Stimulated activated naive CD8-positive, alpha-beta T cell treated with anti-CD3 and anti-CD28 coated beads, Interleukin-15, Interleukin-2, amounts not matched to agents 100 U/mL and 50 U/mL, for 24 hours (primary cell): ENCODE measurements around the gene LNX1.

Experiments used
- ATAC-seq: fragments of 150-1000 bp; cut with Tn5 transposase; one replicate; pipeline ENCODE4 v1.10.0; 2021
- DNase-seq: peaks from one replicate; pipeline ENCODE4 v3.0.0; 2021

LNX1 gene

DNA sequence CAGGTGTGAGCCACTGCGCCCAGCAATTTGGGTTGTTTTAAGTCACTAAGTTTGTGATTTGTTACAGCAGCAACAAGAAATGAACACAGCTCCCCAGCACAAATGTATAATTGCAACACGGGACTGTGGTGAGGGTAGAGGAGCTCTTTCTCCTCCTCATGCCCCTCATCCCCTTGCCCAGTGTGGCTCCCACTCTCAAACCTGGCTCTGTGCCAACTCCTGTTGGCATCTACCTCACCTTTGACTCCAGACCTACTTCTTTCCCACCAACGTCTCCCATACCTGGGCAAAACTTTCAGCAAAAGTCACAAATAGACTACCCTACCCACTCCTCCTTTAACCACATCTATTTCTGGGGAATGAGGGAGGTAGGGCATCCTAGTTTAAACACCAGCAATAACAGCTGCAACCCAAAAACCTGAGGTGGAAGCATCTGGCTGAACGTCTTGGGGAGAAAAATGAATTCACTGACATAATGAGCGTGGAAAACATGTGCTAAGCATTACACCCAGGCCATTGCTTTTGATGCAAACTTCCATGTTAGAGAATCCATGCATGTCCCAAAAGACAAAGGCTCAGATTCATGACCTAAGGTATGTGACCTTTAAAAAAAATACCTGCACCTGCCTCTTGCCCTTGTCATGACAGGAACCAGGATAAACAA is 19.2 kb downstream of the LNX1 start:
- DNase-seq (no peak), ATAC-seq (no peak)

DNA sequence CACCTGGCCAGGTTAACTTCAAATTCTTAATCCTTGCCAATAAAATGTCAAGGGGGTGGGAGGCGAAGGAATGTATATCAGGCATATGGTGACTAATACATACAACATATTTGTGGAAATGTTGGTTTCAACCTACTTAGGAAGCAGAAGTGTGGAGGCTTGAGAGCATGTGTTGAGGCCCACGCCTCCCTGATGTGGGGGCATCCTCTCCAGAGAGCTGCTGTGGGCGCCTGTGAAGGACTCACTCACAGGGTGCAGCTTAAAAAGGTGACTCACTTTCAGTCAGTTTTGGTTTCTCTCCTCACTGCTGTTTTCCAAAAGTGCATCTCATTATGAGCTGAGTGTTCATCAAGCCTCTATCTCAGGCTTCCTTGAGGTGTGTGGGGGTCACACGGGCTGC is 27.5 kb downstream of the LNX1 start:
- ATAC-seq (peak; percentile 94), DNase-seq (peak; percentile 20)

DNA sequence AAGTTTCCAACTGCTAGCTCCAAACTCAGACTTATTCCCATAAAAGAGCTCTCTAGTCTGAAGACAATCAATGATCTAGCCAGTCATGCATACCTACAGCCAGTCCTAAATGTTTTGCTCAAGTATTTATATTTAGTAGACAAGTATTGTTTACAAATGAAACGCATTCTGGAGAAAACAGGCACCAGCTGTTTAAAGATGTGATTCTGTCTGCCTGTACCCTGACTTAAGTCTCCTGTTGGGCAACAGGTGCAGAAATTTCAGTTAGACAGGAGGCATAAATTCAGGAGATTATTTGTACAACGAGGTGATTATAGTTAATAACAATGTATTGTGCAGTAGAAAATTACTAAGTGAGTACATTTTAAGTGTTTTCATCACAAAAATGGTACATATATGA is 28.9 kb downstream of the LNX1 start:
- DNase-seq: no peak
- no peak for ATAC-seq

DNA sequence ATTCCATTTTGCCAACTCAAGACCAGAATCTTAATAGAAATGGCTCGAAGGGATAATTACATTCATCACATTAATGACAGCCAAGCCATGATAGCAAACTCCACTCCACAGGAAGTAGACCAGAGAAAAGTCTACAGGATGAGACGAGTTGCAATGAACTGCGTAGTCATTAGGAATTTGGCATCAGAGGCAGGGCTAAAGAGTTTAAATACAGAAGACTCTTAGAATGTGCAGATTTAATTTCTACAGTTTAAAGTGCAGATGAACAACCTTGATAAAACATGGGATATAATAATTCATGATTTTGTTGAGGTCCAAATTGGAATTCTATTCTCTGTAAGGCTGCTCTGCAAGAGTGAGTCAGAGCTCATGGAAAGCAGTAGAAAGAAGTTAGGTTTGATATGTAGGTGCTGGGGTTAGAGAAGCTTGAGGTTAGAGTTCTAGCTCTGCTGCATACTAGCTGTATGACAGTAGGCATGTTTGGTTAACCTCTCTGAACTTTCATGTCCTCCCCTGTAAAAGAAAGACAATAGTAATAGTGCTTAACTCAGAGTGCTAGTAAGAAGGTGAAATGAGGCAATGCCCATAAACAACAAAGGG is 32.2 kb downstream of the LNX1 start:
- DNase-seq: no peak

DNA sequence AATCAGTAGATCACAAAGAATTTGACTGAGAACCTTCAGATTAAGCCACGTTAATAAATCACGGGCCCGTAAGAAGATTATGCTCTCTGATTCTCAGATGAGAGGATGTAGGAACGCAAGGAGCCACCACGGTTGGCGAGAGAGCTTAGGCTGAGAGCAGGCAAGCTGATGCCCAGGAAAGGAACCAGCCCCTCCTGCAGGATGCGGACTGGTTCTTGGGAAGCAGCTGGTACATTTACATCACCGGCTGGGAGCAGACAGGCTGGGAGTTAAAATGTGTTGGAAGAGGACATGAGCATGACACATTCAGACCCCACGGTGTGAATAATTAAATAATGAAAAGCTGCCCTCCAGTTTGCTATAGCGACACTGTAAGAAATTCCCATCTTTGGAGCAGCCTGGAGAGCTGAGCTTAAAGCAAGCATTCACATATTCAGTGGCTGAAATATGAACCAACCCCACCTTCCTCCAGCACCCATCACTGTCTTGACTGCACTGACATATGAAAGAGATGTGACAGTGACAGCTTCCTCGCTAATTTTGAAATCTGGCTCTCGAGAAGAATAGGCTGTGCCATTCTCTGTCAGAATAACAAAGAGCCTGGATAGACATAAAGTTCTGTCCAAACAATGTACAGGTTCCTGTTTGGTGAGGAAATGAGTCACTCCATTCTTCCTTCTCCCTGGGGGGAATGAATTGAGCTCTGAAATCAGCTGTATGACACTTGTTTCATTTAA is 33.1 kb downstream of the LNX1 start:
- DNase-seq: no peak
- no peak for ATAC-seq

More for the DNA sequence above, 32.2 kb downstream of the LNX1 start:
- no peak for ATAC-seq

DNA sequence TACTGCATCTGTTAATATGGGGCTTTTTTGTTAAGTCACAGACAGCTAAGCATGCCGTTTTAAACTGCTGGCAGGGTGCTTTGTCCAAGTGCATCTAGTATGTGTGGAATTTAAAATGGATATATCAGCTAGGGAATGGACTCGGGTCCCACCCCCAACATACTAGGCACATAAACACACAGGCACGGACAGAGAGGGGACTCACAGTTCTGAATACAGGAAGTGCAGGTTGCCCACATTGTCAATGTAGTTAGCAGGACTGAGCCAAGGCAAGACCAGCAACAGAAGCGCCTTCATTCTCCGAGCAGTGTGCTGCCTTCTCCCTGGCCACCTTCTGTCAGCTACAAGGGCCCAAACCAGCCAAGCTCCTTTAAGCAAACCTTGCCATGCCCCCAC is 33.6 kb downstream of the LNX1 start:
- DNase-seq: no peak
- ATAC-seq: no peak

DNA sequence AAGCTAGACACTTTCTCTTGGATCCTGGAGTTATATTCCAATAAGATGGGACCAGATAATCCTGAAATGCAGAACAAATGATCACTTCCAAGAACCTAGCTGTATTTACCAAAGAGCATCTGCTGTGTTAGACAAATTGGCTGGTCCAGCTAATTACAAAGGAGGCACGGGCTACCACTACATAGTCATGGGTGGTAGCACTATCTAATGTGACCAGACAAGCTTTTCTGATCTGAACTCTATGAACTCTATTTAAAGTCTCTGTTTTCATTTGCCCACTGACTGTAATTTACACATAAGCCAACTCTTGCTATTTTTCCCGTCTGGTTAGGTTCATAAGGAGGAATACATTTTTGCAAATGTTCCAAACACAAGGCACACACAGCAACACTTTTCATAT is 34.6 kb downstream of the LNX1 start:
- DNase-seq (no peak), ATAC-seq (no peak)

DNA sequence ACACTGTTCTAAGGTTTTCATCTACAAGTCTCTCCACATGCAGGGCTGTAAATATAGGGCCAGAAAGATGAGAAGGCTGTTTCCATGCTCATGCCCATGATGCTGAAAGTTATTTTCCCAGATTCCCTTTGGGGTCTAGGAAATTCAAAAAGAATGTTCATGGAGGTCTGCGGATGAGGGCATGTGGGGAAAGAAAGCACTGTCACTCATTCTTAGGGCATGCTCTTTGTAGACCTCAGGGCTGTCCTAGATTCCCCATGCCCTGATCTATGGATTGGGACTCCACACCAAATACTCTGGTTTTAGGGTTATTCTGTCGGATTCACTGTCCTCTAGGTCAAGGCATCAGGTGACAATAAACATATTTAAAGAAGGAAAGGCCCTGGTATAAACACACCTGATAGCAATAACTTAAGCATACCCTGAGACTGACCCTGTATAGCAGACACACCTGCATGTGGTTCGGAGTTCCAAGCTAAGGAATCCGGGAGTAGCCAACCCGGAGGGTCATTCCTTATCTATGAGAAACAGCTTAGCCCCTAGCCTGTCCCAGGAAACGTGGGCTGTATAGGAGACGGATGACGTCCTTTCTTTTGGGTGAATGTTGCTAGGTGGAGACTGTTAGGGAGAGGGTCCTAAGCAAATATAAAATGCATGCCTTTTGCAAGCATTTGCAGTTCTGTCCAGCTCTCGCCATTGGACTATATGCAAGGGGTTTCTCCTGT is 37.6 kb downstream of the LNX1 start:
- no peak for ATAC-seq
- DNase-seq: no peak

DNA sequence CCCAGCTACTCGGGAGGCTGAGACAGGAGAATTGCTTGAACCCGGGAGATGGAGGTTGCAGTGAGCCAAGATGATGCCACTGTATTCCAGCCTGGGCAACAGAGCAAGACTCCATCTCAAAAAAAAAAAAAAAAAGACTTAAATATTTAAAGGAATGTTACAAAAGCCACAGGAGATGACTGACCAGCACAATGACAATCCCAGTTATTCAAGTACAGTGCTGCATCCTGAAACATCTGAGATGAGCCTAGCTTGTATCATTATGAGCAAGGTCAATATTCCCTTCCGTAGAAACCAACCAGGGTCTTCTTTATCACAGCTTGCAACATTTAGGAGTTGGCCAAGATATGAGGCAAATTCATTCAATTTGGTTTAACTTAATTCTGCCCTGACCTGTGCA is 38.6 kb downstream of the LNX1 start:
- DNase-seq: no peak

DNA sequence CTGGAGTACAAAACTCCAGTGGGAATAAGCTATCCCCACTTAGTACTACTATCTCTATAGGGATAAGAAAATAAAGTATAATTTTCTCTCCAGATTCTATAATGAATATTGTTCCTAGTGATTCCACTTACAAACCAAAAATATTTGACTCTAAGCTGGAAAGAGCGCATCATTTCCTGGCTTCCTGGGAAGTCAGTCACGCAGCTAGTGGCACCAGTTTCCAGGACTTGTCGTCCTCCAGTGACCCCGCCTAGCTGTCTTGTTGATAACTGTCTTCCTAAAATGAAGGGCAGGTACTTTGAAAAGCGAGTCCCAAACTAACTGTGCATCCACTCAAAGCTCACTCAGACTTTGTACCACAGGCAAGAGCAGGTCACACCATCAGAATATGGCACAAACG is 39.3 kb downstream of the LNX1 start:
- DNase-seq (no peak), ATAC-seq (no peak)

More for the DNA sequence above, 38.6 kb downstream of the LNX1 start:
- ATAC-seq: no peak

DNA sequence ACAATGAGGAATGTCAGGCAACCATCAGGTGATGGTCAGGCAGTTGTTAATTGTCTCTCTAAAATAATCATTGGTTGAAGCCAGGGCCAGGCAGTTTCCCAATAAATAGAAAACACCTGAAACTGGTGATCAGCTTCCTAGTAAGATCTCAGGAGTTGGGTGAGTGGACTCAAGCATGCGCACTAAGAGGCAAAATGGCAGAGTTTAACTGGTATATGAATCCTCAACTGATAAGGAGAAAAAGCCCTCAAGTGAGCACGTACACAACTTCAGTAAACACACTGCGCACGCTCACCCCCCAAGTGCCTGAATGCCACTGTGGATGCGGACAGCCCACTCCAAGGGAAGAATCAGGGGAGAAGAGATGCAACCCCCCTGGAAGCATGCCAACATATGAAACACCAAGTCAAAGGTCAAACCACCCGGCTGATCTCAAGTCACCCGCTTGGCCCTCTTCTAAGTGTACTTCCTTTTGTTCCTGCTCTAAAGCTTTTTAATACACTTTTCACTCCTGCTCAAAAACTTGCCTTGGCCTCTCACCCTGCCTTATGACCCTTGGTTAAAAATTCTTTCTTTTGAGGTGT is 39.9 kb downstream of the LNX1 start:
- DNase-seq (no peak), ATAC-seq (no peak)

DNA sequence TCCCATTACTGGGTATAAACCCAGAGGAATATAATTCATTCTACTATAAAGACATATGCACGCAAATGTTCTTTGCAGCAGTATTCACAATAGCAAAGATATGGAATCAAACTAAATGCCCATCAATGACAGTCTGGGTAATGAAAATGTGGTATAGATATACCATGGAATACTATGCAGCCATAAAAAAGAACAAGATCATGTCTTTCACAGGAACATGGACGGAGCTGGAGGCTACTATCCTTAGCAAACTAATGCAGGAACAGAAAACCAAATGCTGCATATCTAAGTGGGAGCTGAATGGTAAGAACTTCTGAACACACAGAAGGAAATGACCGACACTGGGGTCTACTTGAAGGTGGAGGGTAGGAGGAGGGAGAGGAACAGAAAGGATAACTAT is 42.6 kb downstream of the LNX1 start:
- no peak for DNase-seq
- ATAC-seq: no peak

DNA sequence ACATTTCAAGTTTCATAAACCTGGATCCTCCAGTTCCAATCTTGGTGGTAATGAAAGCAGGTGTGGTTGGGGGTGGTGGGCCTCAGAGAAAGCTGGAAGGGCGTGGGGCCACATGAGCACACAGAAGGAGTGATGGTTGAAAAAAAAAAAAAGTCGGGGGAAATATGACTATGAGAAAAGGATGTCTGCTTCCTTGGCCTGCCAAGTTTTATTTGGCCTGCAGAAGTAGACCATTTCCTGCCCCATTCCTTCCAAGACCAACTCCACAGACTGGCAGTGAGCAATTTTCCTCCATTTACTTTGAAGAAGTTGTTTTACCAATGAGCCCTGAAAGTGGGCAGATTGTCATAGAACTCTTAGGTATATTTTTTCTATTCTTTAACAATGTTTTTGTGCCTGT is 43.3 kb downstream of the LNX1 start:
- DNase-seq: no peak
- ATAC-seq: no peak

DNA sequence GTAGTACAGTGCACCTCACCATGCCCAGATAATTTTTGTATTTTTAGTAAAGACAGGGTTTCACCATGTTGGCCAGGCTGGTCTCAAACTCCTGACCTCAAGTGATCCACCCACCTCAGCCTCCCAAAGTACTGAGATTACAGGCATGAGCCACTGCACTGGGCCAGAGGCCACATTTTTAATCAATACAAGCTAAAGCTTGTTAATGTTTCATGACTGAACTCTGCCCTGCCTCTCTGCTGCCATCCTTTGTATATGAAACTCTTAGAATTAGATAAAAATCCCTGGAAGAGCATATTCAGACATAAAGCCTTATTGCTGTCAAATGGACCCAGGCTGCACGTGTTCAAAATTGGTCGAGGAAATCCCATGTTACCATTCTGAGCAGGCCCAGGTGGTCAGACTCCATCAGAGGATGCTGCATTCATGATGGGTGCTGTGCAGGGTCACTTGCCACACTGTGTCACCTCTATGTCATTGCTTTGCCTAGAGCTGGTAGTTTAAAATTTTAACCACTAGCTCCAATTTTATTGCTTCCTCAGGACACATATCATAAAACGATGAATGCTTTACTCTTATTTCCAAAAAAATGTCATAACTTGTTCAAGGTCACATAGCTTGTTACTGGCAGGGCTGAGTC is 45.2 kb downstream of the LNX1 start:
- ATAC-seq: no peak
- DNase-seq: no peak

DNA sequence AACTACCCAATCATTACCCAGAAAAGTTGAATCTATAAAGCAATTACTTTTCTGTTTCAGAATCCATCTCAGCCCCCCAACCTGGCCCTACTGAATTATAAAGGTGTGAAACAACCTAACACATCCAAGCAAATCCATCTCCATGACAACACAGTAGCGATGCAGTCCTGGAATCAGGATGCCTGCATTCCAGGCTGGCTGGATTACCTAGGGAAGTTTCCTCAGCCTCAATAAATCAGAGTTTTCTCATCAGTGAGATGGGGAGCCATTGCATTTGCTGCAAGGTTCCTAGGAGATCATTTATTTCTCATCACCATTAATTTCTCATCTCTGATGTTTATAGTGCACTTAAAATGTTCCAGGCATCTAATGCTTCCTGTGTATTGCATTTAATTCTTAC is 46.0 kb downstream of the LNX1 start:
- no peak for DNase-seq
- ATAC-seq: no peak

DNA sequence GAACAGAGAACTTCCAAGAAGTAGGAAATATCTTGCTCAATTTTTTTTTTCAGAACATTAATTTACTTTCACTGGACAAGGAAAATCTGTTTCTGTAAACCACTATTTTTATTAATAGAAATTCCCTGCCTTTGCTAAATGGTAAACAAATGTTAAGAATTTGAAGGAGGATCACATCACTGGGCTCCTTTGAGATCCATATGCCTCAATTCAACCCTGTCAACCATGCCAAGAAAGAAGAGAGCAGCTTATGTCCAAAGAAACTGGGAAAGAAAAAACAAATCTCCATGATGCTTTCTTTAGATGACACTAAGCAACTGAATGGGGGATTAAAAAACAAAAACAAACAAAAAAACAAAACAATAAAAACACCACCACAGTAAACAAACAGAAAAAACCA is 47.7 kb downstream of the LNX1 start:
- no peak for ATAC-seq
- DNase-seq: no peak

DNA sequence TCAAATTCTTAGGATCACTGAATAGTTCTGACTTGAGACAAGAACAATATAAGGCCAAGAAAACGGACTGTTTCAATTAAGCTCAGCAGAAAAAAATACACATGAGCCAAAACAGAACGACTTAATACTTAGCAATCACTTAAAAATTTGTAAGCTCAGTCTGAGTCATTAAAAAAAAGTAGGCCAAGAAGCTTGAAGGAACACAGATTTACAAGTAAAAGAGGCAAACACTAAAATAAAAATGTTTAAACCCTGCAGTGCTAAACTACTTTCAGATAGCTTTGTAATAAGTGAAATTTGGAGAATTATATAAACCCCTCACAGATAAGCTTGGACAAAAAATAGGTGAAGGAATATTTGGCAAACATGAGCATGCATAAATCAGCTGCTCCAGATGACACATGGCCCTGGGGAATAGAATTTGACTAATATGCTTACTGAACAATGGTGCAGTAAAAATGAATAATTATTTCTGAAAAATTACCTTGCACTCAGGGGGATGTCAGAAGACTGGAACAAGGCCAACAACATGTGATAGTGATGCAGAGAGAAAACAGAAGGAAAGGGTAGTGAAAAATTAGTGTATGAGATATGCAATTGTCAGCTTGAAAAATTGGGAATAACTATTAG is 49.6 kb downstream of the LNX1 start:
- DNase-seq (no peak), ATAC-seq (no peak)

DNA sequence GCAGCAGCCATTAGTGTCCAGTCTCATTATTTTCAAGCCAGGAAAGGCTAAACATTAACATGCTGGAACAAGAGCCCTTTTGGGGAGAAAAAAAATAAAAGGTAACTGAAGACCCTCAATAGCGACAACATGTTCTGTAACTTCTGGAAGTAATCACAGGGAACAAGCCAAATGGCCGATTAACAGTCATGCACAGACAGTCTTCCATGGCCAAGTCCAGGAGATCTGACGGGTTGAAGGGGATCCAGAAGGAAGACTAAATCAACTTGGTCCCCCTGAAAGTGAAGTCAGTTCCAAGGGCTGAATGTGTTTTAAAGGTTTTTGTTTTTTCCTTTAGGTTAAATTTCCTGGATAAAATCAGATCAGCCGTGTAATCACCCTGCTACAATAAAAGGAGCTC is 52.5 kb downstream of the LNX1 start:
- no peak for ATAC-seq
- DNase-seq: no peak

DNA sequence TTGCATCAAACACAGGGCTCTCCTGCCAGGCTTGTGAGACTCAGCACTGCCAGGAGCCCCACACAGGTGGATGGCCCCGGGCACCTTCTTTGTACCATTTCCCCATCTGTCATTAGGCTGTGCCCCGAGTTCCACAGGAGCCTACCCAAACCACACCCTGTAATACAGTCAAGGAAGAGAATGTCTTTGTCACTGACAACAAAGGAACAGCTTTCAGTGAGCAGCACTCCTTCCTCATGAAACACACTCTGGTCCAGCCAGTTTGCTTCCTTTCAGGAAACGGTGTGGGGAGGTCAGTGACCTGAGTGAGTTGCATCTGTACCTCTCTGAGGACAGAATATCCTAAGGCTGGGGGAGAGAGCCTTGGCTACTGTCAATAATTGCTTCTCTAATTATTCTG is 53.7 kb downstream of the LNX1 start:
- ATAC-seq (no peak), DNase-seq (no peak)

DNA sequence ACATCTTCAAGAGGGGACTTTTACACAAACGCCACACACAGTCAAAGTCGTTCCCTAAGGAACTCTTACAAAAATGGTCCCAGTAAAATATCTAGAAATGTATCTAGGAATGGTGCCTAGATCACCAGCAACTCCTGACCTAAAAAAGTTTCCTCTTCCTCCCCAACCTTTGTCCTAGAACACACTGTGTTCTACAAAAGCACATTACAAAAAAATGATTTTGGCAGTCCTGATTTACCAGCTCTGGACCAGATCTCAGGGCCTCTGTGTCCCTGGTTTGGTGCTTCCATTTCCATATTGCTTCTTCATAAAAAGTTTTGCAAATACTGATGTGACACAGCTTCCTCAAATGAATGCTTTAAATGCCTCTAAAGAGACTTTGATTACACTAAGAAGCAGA is 55.0 kb downstream of the LNX1 start:
- DNase-seq (no peak), ATAC-seq (no peak)

DNA sequence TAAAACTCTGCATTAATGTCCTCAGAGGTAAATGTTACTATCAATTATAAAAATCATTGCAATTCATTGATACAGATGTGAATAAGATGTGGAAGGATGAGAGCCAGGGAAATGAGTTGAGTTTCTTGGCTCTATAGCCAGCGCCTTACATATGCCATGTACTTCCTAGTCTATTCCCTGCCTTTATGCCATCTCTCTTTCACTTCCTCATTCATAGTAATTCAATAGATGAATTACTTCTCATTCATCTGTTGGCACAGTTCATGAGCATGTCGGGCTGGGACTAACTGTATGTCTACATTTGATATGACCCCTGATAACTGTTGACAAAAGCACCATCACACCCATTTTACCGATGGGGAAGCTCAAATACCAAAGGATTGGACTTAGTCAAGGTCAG is 55.7 kb downstream of the LNX1 start:
- DNase-seq: no peak
- ATAC-seq: no peak

DNA sequence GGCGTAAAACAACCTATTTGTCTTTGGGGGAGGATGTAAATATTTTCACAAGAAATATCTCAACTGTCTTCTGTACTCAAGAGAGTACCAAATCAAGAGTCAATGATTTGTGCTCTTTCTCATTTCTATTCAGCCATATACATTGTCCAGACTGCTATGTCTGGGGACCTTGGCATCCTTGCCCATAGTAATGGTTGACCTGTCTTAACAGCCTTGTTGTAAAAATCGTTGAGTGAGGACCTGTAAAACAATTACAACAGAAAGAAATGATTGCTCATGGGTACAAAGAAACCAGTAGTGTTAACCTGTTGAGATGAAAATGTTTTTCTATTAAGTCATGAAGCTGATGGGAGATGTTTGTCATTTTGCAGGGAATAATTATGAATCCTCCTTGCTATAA is 56.6 kb downstream of the LNX1 start:
- no peak for ATAC-seq
- DNase-seq: no peak
